ENCODE measurements around the gene UBR2. TPM values are rescaled to one million over a fixed set of nuclear protein-coding genes. Genes with fewer than 3 reads are reported as not detected.
A peak's percentile ranks its signal among the peaks of the same experiment; 100 is the strongest.

UBR2 gene
- total RNA-seq, 4 donors from 2014 or later: 29.2 to 39.5 (median 30.6) TPM

DNA sequence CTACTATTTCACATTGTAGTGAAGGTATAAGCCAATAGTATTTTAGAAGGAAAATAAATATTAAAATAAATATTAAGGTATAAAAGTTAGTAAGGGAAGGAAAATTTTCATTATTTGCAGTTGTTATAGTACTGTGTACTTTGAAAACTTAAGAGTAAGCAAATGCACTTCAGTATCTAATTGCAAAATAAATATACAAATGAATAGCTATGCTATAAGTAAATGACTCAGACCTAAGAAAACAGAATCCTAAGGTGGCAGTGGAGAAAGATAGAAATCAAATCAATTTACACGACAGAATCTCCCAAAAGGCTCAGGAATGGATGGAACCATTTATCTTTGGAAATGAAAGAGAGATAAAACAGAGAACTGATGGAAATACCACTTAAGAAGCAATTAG, 24.7 kb upstream of the UBR2 start:
- WGBS, 2 donors: 87 to 93% methylated on average over 1 of the region's 1 CpG
- Histone ChIP-seq H3K9me3 (no peaks in the 10 kb centered on the region), H3K4me1 (no peaks in the 10 kb centered on the region), H3K4me3 (no peak overlapping the region), H3K27ac (no peak overlapping the region), H3K36me3 (no peaks in the 10 kb centered on the region), H3K27me3 (no peaks in the 10 kb centered on the region)
- TF ChIP-seq CTCF (IDR thresholded peaks at IDR 0.05) (no peak), EP300 (IDR thresholded peaks at IDR 0.05) (no peak), POLR2A (IDR thresholded peaks at IDR 0.05) (no peak)
- DNase-seq (ENCODE audit: low spot score in 2 of 2): no peak

- Histone ChIP-seq H3K36me3 (no peaks in the 10 kb centered on the region), H3K4me1 (peaks cover 0 to 14% (median 1%) of the 10 kb centered on the region in 4 donors), H3K27ac (no peak overlapping the region), H3K27me3 (no peaks in the 10 kb centered on the region), H3K9me3 (no peaks in the 10 kb centered on the region), H3K4me3 (no peak overlapping the region)
- 88 to 96% methylated on average over 7 of the region's 7 CpGs for WGBS, 2 donors
- DNase-seq (ENCODE audit: low spot score in 2 of 2): no peak
- TF ChIP-seq POLR2A (IDR thresholded peaks at IDR 0.05): no peak
- no peak for TF ChIP-seq CTCF (IDR thresholded peaks at IDR 0.05)
- TF ChIP-seq EP300 (IDR thresholded peaks at IDR 0.05): no peak
Measured at GRCh38 chr6:42545226-42545773, 18.5 kb upstream of the UBR2 start.

GRCh38 chr6:42547407-42548329, 16.2 kb upstream of the UBR2 start:
- Histone ChIP-seq H3K4me1 (peaks cover 0 to 14% (median 1%) of the 10 kb centered on the region in 4 donors), H3K27ac (peak overlapping the region; percentile 46 to 75 (median 68)), H3K27me3 (no peaks in the 10 kb centered on the region), H3K9me3 (no peaks in the 10 kb centered on the region), H3K36me3 (no peaks in the 10 kb centered on the region), H3K4me3 (peak overlapping the region; percentile 28 to 53 (median 40))
- peak; percentile 70 to 81 for DNase-seq (ENCODE audit: low spot score in 2 of 2)
- WGBS, 2 donors: 1 to 2% methylated on average over 24 of the region's 27 CpGs
- no peak for TF ChIP-seq POLR2A (IDR thresholded peaks at IDR 0.05)
- peak; percentile 93 to 98 (median 96) for TF ChIP-seq CTCF (IDR thresholded peaks at IDR 0.05)
- TF ChIP-seq EP300 (IDR thresholded peaks at IDR 0.05): peak in 1 of 2 donors; percentile 24

DNA sequence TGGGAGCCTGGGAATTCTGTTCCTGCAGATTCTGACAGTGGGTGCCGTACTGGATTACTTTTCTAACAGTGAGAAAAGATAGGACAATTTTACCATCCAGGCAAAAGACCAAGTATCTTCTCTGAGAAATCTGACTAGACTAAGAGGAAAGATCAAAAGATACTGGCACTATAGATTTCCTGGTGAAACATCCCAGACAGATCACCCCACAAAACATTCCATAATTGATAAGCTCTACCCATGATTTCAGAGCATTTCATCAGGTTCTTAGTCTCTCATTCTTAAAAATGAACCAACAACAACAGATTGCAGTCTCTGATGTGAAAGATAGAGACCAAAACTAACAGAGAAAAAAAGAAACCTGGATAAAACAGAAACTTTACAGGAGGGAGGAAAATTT, 13.6 kb upstream of the UBR2 start:
- Histone ChIP-seq H3K27me3 (peaks cover 0 to 4% of the 10 kb centered on the region in 2 donors), H3K27ac (no peak overlapping the region), H3K9me3 (peaks cover 0 to 4% (median 0%) of the 10 kb centered on the region in 4 donors), H3K4me1 (peaks cover 0 to 14% (median 1%) of the 10 kb centered on the region in 4 donors), H3K36me3 (no peaks in the 10 kb centered on the region), H3K4me3 (no peak overlapping the region)
- WGBS, 2 donors: 53 to 61% methylated on average over 1 of the region's 1 CpG
- TF ChIP-seq EP300 (IDR thresholded peaks at IDR 0.05) (no peak), CTCF (IDR thresholded peaks at IDR 0.05) (no peak)
- no peak for DNase-seq (ENCODE audit: low spot score in 2 of 2)

DNA sequence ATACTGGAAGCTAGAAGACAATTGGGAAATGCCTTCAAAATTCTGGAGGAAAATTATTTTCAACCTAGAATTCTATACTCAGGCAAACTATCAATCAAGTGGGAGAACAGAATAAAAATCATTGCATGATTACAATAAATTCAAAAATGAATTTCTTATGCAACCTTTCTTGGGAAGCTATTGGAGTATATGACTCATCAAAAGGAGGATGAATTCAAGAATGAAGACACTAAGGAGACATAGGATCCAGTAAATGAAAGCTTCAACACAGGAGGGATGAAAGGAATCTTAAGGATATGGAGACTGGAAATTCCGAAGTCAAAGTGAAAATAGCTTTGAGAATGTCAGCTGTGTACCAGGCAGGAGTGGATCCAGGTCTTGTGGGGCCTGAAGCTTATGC, 12.6 kb upstream of the UBR2 start:
- no peak for DNase-seq (ENCODE audit: low spot score in 2 of 2)
- peaks cover 0 to 14% (median 1%) of the 10 kb centered on the region in 4 donors for H3K4me1 ChIP-seq
- TF ChIP-seq CTCF (IDR thresholded peaks at IDR 0.05) (no peak), POLR2A (IDR thresholded peaks at IDR 0.05) (no peak), EP300 (IDR thresholded peaks at IDR 0.05) (no peak)
- H3K36me3 ChIP-seq: no peaks in the 10 kb centered on the region
- H3K9me3 ChIP-seq: peaks cover 0 to 4% (median 0%) of the 10 kb centered on the region in 4 donors
- 73 to 92% methylated on average over 1 of the region's 1 CpG for WGBS, 2 donors
- no peak overlapping the region for H3K4me3 ChIP-seq
- H3K27me3 ChIP-seq: peaks cover 0 to 4% of the 10 kb centered on the region in 2 donors
- H3K27ac ChIP-seq: no peak overlapping the region

Measured in tibial nerve (tissue), 4 donors.